SW 1271 (cell line): Measurements from ENCODE around the gene PNPLA2.

ENCODE experiments used
- DNase-seq, 2 experiments: peaks; one replicate each; lab custom pipeline; 2025; lab: John Stamatoyannopoulos, UW

The PNPLA2 gene

DNA sequence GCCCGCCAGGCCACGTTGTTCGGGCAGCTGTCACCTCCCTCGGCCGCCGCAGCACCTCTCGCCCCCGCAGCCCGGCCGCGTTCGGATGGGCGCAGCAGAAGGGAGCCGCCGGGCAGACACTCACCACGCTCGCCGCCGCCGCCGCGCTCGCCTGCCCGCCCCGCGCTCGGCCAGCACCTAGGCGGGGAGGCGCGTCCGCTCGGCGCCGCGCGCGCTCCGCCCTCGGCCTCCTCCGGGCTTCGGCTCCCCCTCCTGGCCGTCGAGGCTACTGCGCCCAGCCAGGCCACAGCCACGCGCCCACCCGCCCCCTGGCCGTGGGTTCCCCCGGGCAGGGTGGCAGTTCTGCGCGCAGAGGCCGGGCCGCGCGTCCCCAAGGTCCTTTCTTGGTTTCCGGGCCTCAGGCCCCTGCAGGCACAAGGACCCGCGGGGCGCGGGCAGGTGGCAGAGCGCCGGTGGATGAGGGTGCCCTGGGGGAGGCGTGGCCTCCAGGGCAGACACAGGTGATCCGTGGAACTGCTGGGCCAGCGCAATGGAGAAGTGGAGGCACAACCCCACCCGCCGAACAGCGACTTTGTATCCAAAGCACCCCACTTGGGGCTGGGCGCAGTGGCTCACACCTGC is 20.5 kb upstream of the PNPLA2 start, which contains the start of gene SLC25A22:
SLC25A22 (minus strand) TSS at position 189 of the 621 bp plus-strand sequence. CDS start 3,275 bp downstream, outside the sequence.
- peak in 1 of 2 experiments; percentile 62 for DNase-seq

DNA sequence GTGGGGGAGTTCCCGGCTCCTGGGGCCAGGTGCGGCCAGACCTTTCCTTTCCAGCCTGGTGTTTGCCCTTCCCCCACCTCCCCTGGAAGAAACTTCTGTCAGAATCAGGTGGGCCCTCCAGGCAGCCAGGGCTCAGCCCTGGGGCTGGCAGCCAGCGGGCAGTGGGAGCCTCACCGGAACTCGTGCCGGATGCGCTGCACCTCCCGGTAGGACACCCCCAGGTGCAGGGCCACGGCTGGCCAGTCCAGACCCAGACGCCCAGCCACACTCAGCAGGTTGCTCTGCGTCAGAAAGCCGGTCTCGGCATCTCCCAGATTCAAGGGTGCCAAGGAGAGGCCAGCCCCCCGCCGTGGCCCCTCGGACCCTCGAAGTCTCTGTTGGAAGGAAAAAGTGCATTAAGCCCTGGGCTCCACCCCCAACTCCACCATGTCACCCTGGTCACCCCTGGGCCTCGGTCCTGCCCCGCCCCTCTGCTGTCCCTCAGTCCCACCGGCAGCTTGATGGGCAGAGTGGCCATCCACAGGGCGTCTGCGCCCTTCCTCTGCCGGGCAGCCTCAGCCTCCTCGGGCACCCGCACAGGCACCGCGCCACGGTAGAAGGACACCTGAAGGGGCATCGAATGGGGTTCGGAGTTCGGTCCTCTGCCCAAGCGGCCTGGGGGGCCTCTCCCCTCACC is 18.9 kb upstream of the PNPLA2 start:
- no peak for DNase-seq

DNA sequence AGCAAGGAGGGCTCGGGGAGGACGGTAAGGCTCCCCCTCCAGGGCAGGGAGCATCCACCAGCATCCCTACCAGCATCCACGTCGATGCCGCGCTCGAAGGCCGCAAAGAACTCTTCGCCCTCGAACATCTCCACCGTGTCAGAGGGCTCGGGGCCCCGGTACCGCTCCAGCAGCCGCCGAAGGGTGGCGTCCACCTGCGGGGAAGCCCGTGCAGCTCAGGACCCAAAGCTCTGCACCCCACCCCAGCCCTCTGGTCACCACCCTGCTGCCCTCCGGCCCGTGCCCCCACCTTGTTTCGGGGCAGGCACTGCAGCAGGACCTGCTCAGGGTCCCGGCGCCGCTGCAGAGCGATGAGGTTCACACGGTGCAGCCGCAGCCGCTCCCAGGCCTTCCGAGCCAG is 18.2 kb upstream of the PNPLA2 start:
- no peak for DNase-seq

DNA sequence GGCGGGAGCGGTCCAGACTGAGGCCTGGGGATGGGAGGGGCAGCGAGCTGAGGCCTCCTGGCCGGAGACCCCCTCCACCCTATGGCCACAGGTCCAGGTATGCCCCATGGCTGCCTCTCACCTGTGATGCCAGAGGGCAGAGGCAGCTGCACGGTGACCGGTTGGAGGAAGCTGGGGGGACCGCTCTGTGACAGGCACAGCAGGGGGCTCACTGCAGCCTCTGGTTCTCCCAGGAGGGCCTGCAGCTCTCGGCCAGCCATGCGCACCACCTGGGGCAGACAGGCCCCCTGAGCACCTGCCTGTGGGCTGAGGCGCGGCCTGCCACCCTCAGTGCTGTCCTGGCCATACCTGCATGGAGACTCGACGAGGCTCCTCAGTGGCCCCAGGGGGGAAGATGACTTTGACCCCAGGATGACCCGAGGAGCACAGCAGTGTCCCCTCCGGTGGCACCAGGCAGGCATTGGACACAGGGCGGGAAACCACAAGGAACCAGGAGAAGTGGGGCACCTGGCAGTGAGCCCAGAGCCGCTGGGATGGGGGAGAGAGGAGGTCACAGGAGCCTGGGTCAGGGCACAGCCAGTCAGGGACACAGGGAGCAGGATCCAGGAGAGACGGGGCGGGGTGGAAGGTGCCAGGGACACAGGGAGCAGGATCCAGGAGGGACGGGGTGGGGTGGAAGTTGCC is 17.5 kb upstream of the PNPLA2 start:
- no peak for DNase-seq

DNA sequence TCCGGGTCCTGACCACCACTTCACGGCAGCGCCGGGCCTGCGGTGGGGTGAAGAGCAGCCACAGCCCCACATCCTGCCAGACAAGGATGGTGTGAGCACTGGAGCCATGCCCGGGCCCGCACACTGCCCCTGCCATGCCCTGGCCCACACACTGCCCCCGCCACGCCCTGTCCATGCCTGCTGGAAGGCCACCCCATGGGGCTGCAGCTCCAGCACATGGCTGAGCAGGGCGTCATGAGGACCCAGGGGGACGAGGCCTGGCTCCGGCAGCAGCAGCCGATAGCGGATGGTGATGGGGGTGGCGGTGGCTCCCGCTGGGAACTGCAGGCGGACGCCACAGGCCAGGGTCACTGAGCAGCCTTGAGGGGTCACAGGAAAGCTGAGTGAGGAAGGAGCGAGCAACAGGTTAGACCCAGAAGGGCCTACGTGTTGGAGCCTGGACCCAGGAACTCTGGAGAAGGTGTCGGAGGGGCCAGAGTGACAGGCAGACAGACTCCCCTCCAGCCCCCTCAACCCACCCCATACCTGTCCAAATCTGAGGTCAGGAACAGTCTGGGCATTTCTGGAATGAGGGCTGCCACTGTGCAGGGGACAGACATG is 16.6 kb upstream of the PNPLA2 start:
- DNase-seq = no peak

DNA sequence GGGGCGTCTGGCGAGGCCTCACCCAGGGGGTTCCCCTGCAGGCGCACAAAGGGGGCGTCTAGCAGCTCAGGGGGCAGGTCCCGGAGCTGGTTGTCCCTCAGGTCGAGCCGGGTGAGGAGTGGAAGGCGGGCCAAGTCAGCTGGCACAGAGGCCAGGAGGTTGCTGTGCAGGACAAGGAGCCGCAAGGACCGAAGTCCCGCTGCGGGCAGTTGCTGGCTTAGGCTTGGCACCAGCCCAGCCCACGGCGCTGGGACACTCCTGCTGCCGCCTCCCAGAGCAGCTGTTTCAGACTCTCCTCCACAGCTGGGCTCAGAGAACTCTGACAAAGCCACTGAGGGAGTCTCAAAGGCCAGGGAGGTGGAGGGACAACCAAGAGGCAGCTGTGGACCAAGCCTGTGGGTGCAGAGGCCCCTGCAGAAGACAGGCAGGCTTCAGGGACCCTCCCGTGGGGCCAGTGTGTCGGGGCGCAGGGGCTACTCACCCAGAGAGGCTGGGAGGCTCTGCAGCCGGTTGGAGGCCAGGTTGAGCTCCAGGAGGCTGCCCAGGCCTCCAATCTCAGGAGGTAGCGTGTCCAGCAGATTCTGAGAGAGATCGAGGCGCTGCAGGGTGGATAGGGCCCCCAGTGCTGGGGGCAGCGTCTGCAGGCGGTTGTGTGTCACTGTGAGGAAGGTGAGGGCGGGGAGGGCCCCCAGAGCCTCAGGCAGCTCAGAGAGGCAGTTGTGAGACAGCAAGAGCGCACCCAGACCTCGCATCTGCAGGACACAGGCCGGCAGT is 15.8 kb upstream of the PNPLA2 start:
- DNase-seq = no peak

DNA sequence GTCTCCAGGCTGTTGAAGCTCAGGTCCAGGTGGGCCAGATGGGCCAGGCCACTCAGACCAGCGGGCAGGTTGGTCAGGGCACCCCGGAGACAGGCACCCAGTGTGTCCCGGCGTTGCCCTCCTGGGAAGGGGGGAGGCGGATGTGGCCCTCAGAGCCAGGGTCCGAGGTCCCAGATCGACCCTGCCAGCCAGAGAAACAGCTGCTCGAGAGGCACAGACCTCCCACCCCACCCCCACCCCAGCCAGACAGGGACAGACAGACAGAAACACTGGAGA is 15.3 kb upstream of the PNPLA2 start:
- DNase-seq = no peak

DNA sequence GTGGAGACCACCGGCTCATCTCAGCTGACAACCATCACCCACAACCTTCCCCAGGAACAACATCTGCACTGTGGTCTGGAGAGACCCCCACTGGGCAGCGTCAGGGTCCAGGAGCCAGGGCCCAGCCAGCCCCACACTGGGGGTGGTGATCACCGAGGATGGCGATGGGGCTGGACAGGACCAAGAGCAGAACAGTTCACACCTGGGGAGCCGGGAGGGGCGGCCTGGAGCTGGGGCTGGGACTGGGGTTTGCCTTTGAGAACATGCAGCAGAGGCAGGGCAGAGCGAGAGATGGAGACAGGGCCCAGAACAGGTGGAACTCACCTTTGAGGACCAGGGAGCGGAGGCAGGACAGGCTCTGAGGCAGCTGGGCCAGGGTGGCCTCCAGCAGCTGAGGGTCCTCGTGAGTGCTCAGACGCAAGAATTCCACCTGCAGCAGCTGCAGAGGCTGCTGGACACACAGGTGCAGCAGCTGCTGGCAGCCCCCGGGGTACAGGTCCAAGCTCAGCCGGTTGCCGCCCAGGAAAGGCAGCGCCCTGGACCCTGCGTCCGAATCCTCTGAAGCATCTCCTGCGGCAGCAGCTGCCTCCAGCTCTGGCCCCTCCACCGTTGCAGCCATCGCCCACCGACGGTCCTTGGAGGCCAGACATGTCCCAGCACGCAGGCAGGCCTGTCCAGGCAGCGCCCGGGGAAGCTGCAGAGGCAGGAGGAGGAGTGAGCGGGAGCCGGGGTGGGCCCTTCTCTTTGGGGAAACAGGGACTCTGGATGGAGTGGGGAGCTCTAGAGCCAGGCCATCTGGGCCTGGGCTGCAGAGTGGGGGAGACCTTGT is 14.7 kb upstream of the PNPLA2 start:
- no peak for DNase-seq

DNA sequence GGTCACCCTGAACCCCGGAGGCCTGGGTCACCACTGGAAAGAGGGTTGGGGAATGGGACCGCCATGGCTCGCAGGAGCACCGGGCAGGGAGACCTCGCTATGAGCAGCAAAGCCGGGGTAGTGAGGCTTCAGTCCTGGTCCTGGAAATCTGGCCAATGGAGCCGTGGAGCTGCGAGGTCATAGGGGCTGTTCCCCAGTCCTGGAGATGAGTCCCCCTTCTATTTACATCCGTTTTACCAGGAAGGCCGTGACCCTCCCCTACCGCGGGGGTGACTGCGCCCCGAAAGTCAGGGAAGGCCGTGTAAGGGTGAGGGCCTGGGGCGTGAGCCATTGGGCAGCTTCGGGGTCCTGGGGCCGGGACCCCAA is 14.1 kb upstream of the PNPLA2 start:
- DNase-seq = no peak

DNA sequence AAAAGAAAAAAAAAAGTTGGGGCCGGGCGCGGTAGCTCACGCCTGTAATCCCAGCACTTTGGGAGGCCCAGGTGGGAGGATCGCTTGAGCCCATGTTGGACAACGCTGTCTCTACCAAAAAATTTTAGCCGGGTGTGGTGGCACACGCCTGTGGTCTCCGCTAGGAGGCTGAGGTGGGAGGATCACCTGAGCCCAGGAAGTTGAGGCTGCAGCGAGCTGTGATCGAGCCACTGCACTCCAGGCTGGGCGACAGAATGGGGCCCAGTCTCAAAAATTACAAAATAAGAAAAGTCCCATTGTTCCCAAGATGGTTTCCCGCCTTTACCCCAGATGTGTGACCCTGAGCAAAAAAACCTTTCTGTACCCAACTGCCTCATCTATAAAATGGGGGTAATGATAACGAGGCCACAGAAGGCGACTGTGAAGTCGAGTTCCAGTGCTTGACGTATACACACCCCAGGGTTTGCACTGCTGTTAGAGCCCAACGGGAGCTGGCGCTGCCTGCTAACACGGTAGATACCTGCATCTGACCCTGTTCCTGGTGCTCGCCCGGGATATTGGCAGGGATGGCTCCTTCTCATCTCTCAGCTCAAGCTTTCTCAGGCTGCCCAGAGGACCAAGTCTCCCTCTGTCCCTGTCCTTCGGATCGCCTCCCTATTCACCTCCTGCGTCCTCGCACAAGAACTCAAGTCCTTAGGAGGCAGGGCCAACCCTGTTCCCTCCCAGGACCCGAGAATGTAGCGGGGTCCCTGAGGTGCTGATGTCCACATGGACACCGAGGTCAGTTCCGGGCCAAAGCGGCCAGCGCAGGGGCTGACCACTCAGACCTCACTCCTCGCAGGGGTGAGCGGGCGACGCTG is 10.1 kb upstream of the PNPLA2 start:
- DNase-seq = peak in 1 of 2 experiments; percentile 60

DNA sequence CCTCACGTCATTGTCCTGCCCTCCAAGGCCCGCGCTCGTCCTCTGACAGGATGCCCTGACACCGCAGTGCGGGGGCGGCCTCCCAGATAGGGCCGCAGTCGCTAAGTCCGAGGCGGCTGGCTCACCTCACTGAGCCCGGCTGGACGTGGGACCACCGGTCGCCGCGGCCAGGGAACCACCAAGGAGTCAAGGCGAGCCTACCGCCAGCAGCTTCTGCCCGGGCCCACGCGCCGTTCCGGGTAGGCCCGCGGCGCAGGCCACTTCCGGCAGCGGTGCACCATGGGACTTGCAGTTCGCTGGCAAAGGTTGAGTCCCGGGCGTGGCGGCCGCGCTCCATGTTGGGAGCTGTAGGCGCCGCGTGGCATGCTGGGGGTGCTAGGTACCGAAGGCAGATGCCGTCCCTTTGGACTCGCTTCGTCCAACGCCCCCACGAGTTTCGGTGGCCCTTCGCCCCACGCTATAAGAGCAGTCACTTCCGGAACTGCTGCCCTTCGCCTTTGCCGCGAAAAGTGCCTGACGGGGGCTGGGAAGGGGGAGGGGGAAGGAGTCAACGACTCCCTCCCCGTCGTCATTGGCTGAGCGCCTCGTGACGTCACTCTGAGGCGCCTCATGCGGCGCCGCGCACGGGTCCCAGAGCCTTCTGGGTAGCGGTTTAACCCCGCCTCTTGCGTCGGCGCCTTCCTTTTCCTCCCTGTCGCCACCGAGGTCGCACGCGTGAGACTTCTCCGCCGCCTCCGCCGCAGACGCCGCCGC is 9.3 kb upstream of the PNPLA2 start, which contains the start of gene RPLP2:
RPLP2 (plus strand) TSS at position 681 of the 753 bp plus-strand sequence. CDS start 268 bp downstream, outside the sequence.
- peak; percentile 96 to 97 for DNase-seq

DNA sequence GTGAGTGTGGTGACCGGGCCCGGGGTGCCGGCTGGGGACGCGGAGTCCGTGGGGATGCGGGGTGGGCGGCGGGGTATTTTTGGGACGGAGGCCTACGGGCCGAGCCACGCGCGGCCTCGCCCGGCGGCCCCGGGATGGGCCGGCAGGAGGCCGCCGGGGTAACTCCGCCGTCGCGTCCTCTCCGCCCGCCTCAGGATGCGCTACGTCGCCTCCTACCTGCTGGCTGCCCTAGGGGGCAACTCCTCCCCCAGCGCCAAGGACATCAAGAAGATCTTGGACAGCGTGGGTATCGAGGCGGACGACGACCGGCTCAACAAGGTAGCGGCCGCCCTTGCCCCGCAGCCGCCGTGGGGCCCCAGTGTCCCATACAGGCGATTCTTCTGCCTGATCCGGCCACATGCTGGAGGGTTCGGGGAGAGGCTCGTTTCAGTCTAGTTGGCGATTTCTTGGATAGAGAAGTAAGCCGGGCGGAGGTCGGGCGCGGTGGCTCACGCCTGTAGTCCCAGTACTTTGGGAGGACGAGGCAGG is 8.6 kb upstream of the PNPLA2 start:
- DNase-seq = no peak

DNA sequence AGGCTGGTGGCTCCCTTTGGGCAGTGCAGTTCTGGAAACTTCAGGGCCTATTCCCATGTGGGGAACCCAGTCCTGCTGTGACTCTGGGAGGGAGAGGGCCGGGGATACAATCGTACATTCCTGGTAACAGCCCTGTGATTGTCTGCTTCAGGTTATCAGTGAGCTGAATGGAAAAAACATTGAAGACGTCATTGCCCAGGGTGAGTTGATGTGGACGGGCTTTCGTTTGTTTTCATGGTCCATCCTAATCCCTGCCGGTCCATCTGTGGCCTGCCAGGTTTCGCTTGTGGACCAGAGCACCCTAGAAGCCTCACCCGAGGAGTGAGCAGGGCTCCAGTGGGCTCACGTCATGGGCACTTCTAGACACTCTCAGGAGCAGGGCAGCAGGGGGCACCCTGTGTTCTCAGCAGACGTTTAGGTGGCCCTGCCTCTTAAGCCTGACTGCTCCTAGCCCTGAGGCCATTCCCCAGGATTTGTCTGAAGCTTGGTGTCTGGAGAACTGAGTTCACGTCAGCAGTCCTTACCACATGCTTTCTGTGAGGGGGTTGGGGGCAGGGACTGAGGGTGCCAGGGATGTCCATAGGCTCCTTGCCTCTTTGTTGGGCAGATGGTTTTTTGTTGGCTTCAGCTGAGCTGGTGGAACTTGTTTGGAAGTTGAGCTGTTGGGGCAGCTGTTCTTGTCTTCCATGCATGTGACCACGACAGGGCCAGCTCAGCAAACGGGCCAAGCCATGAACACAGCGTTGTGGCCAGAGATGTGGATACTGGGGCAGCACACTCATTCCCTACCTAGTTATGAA is 7.1 kb upstream of the PNPLA2 start:
- no peak for DNase-seq

DNA sequence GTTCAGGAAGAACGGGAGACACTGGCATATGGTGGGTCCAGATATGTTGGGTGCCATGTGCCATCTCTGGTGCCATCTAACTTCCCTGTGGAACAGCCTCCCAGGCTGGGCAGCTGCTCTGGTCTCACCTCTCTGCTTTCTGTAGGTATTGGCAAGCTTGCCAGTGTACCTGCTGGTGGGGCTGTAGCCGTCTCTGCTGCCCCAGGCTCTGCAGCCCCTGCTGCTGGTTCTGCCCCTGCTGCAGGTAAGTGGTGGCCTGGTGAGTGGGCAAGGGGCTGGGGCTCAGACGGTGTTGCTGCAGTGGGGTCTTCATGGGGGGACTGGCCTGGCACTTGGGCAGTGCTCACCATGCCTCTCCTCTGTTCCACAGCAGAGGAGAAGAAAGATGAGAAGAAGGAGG is 6.3 kb upstream of the PNPLA2 start:
- no peak for DNase-seq

DNA sequence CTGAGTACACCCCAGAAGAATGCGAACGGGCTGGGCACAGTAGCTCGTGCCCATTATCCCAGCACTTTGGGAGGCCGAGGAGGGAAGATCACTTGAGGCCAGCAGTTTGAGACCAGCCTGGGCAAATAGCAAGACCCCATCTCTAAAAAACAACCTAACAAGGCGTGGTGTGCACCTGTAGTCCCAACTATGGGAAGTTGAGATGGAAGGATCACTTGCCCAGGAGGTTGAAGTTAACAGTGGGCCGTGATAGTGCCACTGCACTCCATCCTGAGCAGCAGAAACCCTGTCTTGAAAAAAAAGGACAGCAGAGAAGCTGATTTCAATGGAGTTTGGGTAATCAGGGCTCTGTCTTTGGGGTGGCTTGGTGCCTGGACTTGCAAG is 5.7 kb upstream of the PNPLA2 start:
- DNase-seq = no peak

DNA sequence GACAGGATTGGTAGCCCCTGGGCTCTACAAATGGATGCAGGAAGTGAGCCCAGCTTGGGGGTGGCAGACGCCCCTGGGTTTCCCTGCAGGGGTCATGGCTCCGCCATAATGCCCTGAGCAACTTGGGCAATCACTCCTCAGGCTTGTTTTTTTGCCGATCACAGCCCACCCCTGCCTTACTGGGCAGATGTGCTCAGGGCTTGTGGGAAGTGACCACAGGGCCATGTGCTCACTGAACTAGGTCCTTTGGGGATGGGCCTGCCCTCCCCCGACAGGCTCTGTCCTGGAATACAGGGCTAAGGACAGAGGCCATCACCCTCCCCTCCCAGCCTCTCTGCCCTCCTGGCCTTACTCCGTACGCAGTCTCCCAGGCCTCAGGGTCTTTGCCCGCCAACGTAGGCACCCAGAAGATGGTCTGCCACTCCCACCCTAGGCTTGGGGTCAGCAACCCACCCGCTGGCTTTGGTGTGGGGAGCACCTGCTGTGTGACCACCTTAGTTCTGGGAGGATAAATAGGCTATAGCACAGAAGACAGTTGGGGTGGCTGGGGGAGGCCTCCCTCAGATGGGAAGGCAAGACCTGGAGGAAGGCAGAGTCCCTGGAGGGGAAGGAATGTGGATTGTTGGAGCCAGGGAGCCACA is 5.1 kb upstream of the PNPLA2 start:
- no peak for DNase-seq

DNA sequence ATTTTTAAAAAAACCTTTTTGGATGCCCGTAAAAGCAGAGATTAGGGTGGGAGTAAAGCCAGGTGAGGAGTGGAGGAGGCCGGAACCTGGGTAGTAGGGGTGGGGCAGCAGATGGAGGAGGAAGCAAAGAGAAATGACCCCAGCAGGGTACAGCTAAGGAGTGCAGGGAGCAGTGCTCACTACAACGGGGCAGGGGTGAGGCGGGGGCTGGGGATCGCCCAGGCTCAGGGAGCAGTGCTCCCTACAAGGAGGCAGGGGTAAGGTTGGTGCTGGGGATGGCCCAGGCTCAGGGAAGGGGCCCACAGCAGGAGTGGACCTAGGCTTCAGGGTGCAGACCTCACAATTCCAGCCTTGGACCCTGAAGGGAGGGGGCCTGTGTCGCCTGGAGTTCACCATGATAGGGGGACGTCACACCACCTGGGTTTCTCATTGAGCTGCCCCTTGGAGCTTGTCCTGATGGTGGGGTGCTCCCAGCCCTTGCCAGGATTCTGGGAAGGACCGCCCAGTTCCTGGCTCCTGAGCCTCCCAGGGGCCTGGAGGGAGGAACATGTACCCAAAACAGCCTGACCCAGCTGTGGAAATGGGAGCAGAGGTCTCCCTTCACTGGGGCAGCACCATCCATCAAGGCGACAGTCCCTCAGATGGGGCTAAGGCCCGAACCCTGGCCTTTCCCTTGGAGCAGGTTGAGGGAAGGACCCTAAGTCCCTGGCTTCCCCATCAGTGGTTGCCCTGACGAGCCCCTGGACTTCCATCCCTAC is 2.9 kb upstream of the PNPLA2 start:
- DNase-seq = no peak
